ENCODE measurements around the gene RTN4IP1.

DNA sequence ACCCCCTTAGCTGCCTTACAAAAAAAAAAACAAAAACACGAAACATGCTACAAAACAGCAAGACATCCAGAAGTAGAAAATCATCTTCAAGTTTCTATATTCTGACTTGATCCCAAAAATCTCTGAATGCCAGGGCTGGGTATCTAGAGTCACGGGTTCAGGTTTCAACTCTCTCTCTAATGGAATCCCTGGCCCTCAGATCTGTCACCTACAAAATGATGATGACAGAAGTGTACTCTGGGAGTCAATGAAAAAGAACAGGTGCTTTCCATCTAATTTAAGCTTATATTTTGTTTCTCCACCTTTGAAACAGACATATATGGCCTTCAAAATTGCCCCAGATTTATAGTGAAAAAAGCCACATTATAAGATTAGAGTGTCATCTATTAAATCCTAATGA, 18.3 kb downstream of the RTN4IP1 start:
- TF ChIP-seq, protein P1, sequence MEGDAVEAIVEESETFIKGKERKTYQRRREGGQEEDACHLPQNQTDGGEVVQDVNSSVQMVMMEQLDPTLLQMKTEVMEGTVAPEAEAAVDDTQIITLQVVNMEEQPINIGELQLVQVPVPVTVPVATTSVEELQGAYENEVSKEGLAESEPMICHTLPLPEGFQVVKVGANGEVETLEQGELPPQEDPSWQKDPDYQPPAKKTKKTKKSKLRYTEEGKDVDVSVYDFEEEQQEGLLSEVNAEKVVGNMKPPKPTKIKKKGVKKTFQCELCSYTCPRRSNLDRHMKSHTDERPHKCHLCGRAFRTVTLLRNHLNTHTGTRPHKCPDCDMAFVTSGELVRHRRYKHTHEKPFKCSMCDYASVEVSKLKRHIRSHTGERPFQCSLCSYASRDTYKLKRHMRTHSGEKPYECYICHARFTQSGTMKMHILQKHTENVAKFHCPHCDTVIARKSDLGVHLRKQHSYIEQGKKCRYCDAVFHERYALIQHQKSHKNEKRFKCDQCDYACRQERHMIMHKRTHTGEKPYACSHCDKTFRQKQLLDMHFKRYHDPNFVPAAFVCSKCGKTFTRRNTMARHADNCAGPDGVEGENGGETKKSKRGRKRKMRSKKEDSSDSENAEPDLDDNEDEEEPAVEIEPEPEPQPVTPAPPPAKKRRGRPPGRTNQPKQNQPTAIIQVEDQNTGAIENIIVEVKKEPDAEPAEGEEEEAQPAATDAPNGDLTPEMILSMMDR (IDR thresholded peaks at IDR 0.05; ENCODE audit: low read length), result no peak
- no peak for TF ChIP-seq EZH2 (IDR thresholded peaks at IDR 0.05; ENCODE audit: borderline replicate concordance, low read length)
